Panc1 (cell line): ENCODE measurements around the gene AANAT.

Source experiments
- POLR2AphosphoS5 ChIP-seq: IDR thresholded peaks from 2 replicates; pipeline ENCODE4 v1.6.1; 2012; ENCODE audit warnings: mild to moderate bottlenecking, low read depth, low read length, moderate library complexity
- TCF7L2 ChIP-seq: IDR thresholded peaks from 2 replicates; pipeline ENCODE4 v1.6.1; 2011; ENCODE audit warnings: mild to moderate bottlenecking, low read depth, low read length, inconsistent platforms
- TF ChIP-seq, protein P1 (sequence below): fragments of 450-650 bp; IDR thresholded peaks from 2 replicates; pipeline ENCODE4 v1.5.1; 2017; ENCODE audit warnings: mild to moderate bottlenecking

- TF ChIP-seq, protein P1, sequence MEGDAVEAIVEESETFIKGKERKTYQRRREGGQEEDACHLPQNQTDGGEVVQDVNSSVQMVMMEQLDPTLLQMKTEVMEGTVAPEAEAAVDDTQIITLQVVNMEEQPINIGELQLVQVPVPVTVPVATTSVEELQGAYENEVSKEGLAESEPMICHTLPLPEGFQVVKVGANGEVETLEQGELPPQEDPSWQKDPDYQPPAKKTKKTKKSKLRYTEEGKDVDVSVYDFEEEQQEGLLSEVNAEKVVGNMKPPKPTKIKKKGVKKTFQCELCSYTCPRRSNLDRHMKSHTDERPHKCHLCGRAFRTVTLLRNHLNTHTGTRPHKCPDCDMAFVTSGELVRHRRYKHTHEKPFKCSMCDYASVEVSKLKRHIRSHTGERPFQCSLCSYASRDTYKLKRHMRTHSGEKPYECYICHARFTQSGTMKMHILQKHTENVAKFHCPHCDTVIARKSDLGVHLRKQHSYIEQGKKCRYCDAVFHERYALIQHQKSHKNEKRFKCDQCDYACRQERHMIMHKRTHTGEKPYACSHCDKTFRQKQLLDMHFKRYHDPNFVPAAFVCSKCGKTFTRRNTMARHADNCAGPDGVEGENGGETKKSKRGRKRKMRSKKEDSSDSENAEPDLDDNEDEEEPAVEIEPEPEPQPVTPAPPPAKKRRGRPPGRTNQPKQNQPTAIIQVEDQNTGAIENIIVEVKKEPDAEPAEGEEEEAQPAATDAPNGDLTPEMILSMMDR = no peak
- TF ChIP-seq POLR2AphosphoS5 = no peak
- TF ChIP-seq TCF7L2 = no peak
Observed at GRCh38 chr17:76461765-76462555, 5.4 kb upstream of the AANAT start.
